ENCODE results near the gene EBLN1. TPM values are rescaled to one million over a fixed set of nuclear protein-coding genes. Genes with fewer than 3 reads are reported as not detected.

The EBLN1 gene
- total and polyA plus RNA-seq, 9 of the 15 experiments (the other 6 are each of a cell fraction or from before 2014, with no cell fraction given) = 0.06 to 3.1 (median 0.80) TPM

GRCh38 chr10:22228943-22229801, 11.4 kb upstream of the EBLN1 start (continued):
- TF ChIP-seq CUX1 (CRISPR knock-in tag; IDR thresholded peaks at IDR 0.05) (peak; percentile 67; the same call in 1 of the 2 replicates), ZNF277 (CRISPR knock-in tag; IDR thresholded peaks at IDR 0.05; ENCODE audit: borderline replicate concordance) (no peak), ZNF408 (CRISPR knock-in tag; IDR thresholded peaks at IDR 0.05; ENCODE audit: low read depth) (no peak), ZNF280A (IDR thresholded peaks at IDR 0.05; ENCODE audit: low read depth, partially characterized antibody) (no peak), JUNB (CRISPR knock-in tag; conservative IDR thresholded peaks at IDR 0.05) (no peak), MEIS2 (IDR thresholded peaks at IDR 0.05; ENCODE audit: partially characterized antibody) (peak; percentile 20), HNRNPK (IDR thresholded peaks at IDR 0.05; ENCODE audit: low read depth, low read length, poor library complexity, severe bottlenecking) (no peak), BHLHE40 (IDR thresholded peaks at IDR 0.05; ENCODE audit: low read length) (no peak), ZNF324 (CRISPR knock-in tag; IDR thresholded peaks at IDR 0.05) (no peak; the same call in 1 of the 2 replicates), RAD51 (IDR thresholded peaks at IDR 0.05; ENCODE audit: borderline replicate concordance, low read depth) (no peak), ZNF57 (CRISPR knock-in tag; IDR thresholded peaks at IDR 0.05) (no peak), TAF15 (IDR thresholded peaks at IDR 0.05; ENCODE audit: low read depth, low read length) (no peak), ZNF507 (tag; conservative IDR thresholded peaks at IDR 0.05) (no peak), ATF1 (CRISPR knock-in tag; IDR thresholded peaks at IDR 0.05) (no peak), ATF1 (tag; IDR thresholded peaks at IDR 0.05) (peak; percentile 72), KHSRP (IDR thresholded peaks at IDR 0.05) (no peak), TSC22D4 (tag; IDR thresholded peaks at IDR 0.05) (no peak), ZNF165 (CRISPR knock-in tag; IDR thresholded peaks at IDR 0.05; ENCODE audit: borderline replicate concordance) (peak; percentile 90), ZNF224 (CRISPR knock-in tag; IDR thresholded peaks at IDR 0.05) (no peak), SREBF2 (CRISPR knock-in tag; IDR thresholded peaks at IDR 0.05) (no peak), ZNF184 (CRISPR knock-in tag; IDR thresholded peaks at IDR 0.05) (no peak)

Data from K562 (cell line).